Measurements from ENCODE around the gene WTIP. TPM values are rescaled to one million over a fixed set of nuclear protein-coding genes. Genes with fewer than 3 reads are reported as not detected.

Gene WTIP
- total RNA-seq, 1 experiment from 2014 or later, result 58.0 TPM

- Mint-ChIP-seq H3K36me3 (ENCODE audit: insufficient read depth, unreplicated experiment) (peaks cover 94% of the 10 kb centered on the region), H3K9me3 (ENCODE audit: unreplicated experiment) (no peaks in the 10 kb centered on the region), H3K27ac (ENCODE audit: unreplicated experiment) (peak overlapping the region; percentile 43), H3K4me3 (ENCODE audit: unreplicated experiment) (no peak overlapping the region), H3K27me3 (ENCODE audit: insufficient read depth, unreplicated experiment) (no peaks in the 10 kb centered on the region), H3K4me1 (ENCODE audit: low read depth, unreplicated experiment) (no peaks in the 10 kb centered on the region)
- TF ChIP-seq CTCF (IDR thresholded peaks at IDR 0.05; ENCODE audit: insufficient read depth in 1 of 2, low read depth in 1 of 2, low read length in 1 of 2, severe bottlenecking in 1 of 2, unreplicated experiment in 1 of 2), result no peak
- Histone ChIP-seq H3K9me3 (no peaks in the 10 kb centered on the region), H3K27me3 (replicated peaks; ENCODE audit: control insufficient read depth, insufficient read depth, low read length) (no peaks in the 10 kb centered on the region), H3K4me1 (no peaks in the 10 kb centered on the region), H3K36me3 (ENCODE audit: control insufficient read depth, insufficient read depth, low read length) (peaks cover 4% of the 10 kb centered on the region), H3K4me3 (ENCODE audit: low read depth, low read length) (no peak overlapping the region)
- CTCF ChIA-PET, result no interaction called here
- intact Hi-C loops (cut with micrococcal nuclease; ENCODE audit: unreplicated experiment), result no loop called here
- no TSS peak for BruUV-seq (replicated peaks)
- POLR2A ChIA-PET, result no interaction called here
- no peak for DNase-seq
These were observed 11.6 kb downstream of the WTIP start for GRCh38 chr19:34493038-34493648.

- Histone ChIP-seq H3K9me3 (no peaks in the 10 kb centered on the region), H3K4me3 (ENCODE audit: low read depth, low read length) (no peak overlapping the region), H3K4me1 (no peaks in the 10 kb centered on the region), H3K36me3 (ENCODE audit: control insufficient read depth, insufficient read depth, low read length) (peaks cover 4% of the 10 kb centered on the region), H3K27me3 (replicated peaks; ENCODE audit: control insufficient read depth, insufficient read depth, low read length) (no peaks in the 10 kb centered on the region)
- H3K9me3 Mint-ChIP-seq (ENCODE audit: unreplicated experiment), result no peaks in the 10 kb centered on the region
- H3K4me1 Mint-ChIP-seq (ENCODE audit: low read depth, unreplicated experiment), result no peaks in the 10 kb centered on the region
- no peak for DNase-seq
- BruUV-seq (replicated peaks), result no TSS peak
- H3K27ac Mint-ChIP-seq (ENCODE audit: unreplicated experiment), result peak overlapping the region; percentile 43
- intact Hi-C loops (cut with micrococcal nuclease; ENCODE audit: unreplicated experiment), result no loop called here
- CTCF ChIA-PET, result no interaction called here
- no peaks in the 10 kb centered on the region for H3K27me3 Mint-ChIP-seq (ENCODE audit: insufficient read depth, unreplicated experiment)
- POLR2A ChIA-PET, result no interaction called here
- no peak overlapping the region for H3K4me3 Mint-ChIP-seq (ENCODE audit: unreplicated experiment)
- no peak for TF ChIP-seq CTCF (IDR thresholded peaks at IDR 0.05; ENCODE audit: insufficient read depth in 1 of 2, low read depth in 1 of 2, low read length in 1 of 2, severe bottlenecking in 1 of 2, unreplicated experiment in 1 of 2)
- peaks cover 97% of the 10 kb centered on the region for H3K36me3 Mint-ChIP-seq (ENCODE audit: insufficient read depth, unreplicated experiment)
These were observed 12.1 kb downstream of the WTIP start for GRCh38 chr19:34493649-34494044.

- TF ChIP-seq CTCF (IDR thresholded peaks at IDR 0.05; ENCODE audit: insufficient read depth in 1 of 2, low read depth in 1 of 2, low read length in 1 of 2, severe bottlenecking in 1 of 2, unreplicated experiment in 1 of 2), result no peak
- no peak overlapping the region for H3K27ac Mint-ChIP-seq (ENCODE audit: unreplicated experiment)
- Histone ChIP-seq H3K27me3 (replicated peaks; ENCODE audit: control insufficient read depth, insufficient read depth, low read length) (no peaks in the 10 kb centered on the region), H3K36me3 (ENCODE audit: control insufficient read depth, insufficient read depth, low read length) (peaks cover 5% of the 10 kb centered on the region), H3K4me1 (no peaks in the 10 kb centered on the region), H3K4me3 (ENCODE audit: low read depth, low read length) (no peak overlapping the region), H3K9me3 (no peaks in the 10 kb centered on the region)
- BruUV-seq (replicated peaks), result no TSS peak
- H3K27me3 Mint-ChIP-seq (ENCODE audit: insufficient read depth, unreplicated experiment), result no peaks in the 10 kb centered on the region
- H3K4me1 Mint-ChIP-seq (ENCODE audit: low read depth, unreplicated experiment), result no peaks in the 10 kb centered on the region
- intact Hi-C loops (cut with micrococcal nuclease; ENCODE audit: unreplicated experiment), result no loop called here
- no peaks in the 10 kb centered on the region for H3K9me3 Mint-ChIP-seq (ENCODE audit: unreplicated experiment)
- ChIA-PET POLR2A (no interaction called here), CTCF (no interaction called here)
- peaks cover 92% of the 10 kb centered on the region for H3K36me3 Mint-ChIP-seq (ENCODE audit: insufficient read depth, unreplicated experiment)
- H3K4me3 Mint-ChIP-seq (ENCODE audit: unreplicated experiment), result no peak overlapping the region
- DNase-seq, result no peak
These were observed 13.0 kb downstream of the WTIP start for GRCh38 chr19:34494601-34495000.
